ENCODE measurements around the gene HOXC9. TPM values are rescaled to one million over a fixed set of nuclear protein-coding genes. Genes with fewer than 3 reads are reported as not detected.
A peak's percentile ranks its signal among the peaks of the same experiment; 100 is the strongest.

Gene HOXC9
- total and polyA plus RNA-seq, 9 of the 15 experiments (the other 6 are each of a cell fraction or from before 2014, with no cell fraction given): 1.1 to 10.5 (median 9.3) TPM

DNA sequence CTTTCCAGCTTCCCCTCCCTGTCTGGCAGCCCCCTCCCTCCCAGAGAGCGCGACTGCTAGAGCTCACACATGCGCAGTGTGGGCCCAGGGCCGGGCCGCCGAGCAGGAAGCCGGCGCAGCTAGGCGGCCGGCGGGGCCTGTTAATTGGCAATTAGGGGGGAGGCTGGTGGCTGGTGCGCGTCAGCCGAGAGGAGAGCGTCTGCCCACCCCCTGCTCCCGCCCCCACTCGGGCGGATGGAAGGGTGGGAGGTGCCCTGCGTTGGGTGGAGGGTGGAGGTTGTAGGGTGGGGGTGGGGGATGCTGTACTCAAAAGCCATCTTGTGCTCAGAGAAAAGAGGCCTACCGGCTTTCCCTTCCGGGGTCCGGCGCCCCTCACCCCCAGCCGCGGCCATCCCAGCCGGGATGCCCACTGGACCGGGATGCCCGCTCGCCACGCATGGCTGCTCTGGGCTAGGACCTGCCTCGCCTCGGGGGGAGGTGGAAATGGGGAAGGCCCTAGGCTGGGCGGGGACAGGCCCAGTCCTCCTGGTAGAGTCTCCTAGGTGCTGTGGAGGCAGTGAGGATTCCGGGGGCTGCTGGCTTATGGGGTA, 18.0 kb downstream of the HOXC9 start (continued):
- TF ChIP-seq KLF16 (IDR thresholded peaks at IDR 0.05): no peak
- TF ChIP-seq KDM4B (IDR thresholded peaks at IDR 0.05; ENCODE audit: borderline replicate concordance in 2 of 2, low read depth in 1 of 2): no peak
- TF ChIP-seq SIX5 (IDR thresholded peaks at IDR 0.05; ENCODE audit: borderline replicate concordance in 1 of 2, insufficient read depth in 1 of 2, low read depth in 1 of 2, low read length in 2 of 2): no peak
- no peak for TF ChIP-seq TRIM24 (IDR thresholded peaks at IDR 0.05)
- no peak for TF ChIP-seq HCFC1 (IDR thresholded peaks at IDR 0.05; ENCODE audit: low read depth, low read length)
- no peak for TF ChIP-seq ATF6 (CRISPR knock-in tag; IDR thresholded peaks at IDR 0.05)
- no peak for TF ChIP-seq NUFIP1 (IDR thresholded peaks at IDR 0.05; ENCODE audit: partially characterized antibody)
- no peak for TF ChIP-seq ZNF778 (CRISPR knock-in tag; IDR thresholded peaks at IDR 0.05)
- TF ChIP-seq BDP1 (IDR thresholded peaks at IDR 0.05; ENCODE audit: insufficient read depth, insufficient read length): no peak
- 0 out of 2 replicates have a peak, but pooled peaks have one; percentile 7 for TF ChIP-seq ELF4 (CRISPR knock-in tag; IDR thresholded peaks at IDR 0.05)
- TF ChIP-seq, protein P1, sequence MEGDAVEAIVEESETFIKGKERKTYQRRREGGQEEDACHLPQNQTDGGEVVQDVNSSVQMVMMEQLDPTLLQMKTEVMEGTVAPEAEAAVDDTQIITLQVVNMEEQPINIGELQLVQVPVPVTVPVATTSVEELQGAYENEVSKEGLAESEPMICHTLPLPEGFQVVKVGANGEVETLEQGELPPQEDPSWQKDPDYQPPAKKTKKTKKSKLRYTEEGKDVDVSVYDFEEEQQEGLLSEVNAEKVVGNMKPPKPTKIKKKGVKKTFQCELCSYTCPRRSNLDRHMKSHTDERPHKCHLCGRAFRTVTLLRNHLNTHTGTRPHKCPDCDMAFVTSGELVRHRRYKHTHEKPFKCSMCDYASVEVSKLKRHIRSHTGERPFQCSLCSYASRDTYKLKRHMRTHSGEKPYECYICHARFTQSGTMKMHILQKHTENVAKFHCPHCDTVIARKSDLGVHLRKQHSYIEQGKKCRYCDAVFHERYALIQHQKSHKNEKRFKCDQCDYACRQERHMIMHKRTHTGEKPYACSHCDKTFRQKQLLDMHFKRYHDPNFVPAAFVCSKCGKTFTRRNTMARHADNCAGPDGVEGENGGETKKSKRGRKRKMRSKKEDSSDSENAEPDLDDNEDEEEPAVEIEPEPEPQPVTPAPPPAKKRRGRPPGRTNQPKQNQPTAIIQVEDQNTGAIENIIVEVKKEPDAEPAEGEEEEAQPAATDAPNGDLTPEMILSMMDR (IDR thresholded peaks at IDR 0.05 in 2 of 3, conservative IDR thresholded peaks at IDR 0.05 in 1 of 3; ENCODE audit: insufficient read depth in 2 of 3, low read depth in 1 of 3, low read length in 3 of 3): no peak
- TF ChIP-seq NCOR1 (IDR thresholded peaks at IDR 0.05): peak; percentile 41; the same call in 1 of the 2 replicates
- TF ChIP-seq TGIF2 (CRISPR knock-in tag; IDR thresholded peaks at IDR 0.05): no peak
- TF ChIP-seq NR2C1 (IDR thresholded peaks at IDR 0.05): peak; percentile 53; the same call in 1 of the 2 replicates
- TF ChIP-seq NR2C1 (tag; IDR thresholded peaks at IDR 0.05): peak; percentile 42; the same call in 1 of the 2 replicates
- no peak for TF ChIP-seq ZNF174 (CRISPR knock-in tag; IDR thresholded peaks at IDR 0.05)
- TF ChIP-seq, protein P2, sequence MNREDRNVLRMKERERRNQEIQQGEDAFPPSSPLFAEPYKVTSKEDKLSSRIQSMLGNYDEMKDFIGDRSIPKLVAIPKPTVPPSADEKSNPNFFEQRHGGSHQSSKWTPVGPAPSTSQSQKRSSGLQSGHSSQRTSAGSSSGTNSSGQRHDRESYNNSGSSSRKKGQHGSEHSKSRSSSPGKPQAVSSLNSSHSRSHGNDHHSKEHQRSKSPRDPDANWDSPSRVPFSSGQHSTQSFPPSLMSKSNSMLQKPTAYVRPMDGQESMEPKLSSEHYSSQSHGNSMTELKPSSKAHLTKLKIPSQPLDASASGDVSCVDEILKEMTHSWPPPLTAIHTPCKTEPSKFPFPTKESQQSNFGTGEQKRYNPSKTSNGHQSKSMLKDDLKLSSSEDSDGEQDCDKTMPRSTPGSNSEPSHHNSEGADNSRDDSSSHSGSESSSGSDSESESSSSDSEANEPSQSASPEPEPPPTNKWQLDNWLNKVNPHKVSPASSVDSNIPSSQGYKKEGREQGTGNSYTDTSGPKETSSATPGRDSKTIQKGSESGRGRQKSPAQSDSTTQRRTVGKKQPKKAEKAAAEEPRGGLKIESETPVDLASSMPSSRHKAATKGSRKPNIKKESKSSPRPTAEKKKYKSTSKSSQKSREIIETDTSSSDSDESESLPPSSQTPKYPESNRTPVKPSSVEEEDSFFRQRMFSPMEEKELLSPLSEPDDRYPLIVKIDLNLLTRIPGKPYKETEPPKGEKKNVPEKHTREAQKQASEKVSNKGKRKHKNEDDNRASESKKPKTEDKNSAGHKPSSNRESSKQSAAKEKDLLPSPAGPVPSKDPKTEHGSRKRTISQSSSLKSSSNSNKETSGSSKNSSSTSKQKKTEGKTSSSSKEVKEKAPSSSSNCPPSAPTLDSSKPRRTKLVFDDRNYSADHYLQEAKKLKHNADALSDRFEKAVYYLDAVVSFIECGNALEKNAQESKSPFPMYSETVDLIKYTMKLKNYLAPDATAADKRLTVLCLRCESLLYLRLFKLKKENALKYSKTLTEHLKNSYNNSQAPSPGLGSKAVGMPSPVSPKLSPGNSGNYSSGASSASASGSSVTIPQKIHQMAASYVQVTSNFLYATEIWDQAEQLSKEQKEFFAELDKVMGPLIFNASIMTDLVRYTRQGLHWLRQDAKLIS (CRISPR knock-in tag; IDR thresholded peaks at IDR 0.05): no peak
- no peak for TF ChIP-seq U2AF1 (optimal IDR thresholded peaks at IDR 0.05; ENCODE audit: low read depth, low read length)
- TF ChIP-seq NFE2 (IDR thresholded peaks at IDR 0.05; ENCODE audit: low read depth): no peak
- no peak for TF ChIP-seq ZFP30 (CRISPR knock-in tag; IDR thresholded peaks at IDR 0.05; ENCODE audit: borderline replicate concordance)
- TF ChIP-seq SAFB2 (IDR thresholded peaks at IDR 0.05; ENCODE audit: borderline replicate concordance, low read depth, low read length, severe bottlenecking): no peak
- TF ChIP-seq, protein P3, sequence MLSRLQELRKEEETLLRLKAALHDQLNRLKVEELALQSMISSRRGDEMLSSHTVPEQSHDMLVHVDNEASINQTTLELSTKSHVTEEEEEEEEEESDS (CRISPR knock-in tag; IDR thresholded peaks at IDR 0.05): no peak
